H9 (cell line): Measurements from ENCODE around the gene UBLCP1. TPM values are rescaled to one million over a fixed set of nuclear protein-coding genes. Genes with fewer than 3 reads are reported as not detected.

ENCODE experiments used
- DNase-seq: peaks from one replicate; pipeline ENCODE4 v3.0.0-alpha.2; 2017
- H2AFZ ChIP-seq: one replicate; pipeline ENCODE4 v1.6.1; 2013; ENCODE audit warnings: mild to moderate bottlenecking, low read length, control low read depth, moderate library complexity
- H2AK5ac ChIP-seq: 2 replicates; pipeline ENCODE4 v1.6.1; 2013; ENCODE audit warnings: low read length, control low read depth, mixed read lengths; ENCODE audit not compliant: insufficient read length
- H2BK120ac ChIP-seq: one replicate; pipeline ENCODE4 v1.6.1; 2013; ENCODE audit warnings: low read depth, mild to moderate bottlenecking, low read length, control low read depth, inconsistent platforms; ENCODE audit not compliant: poor library complexity, severe bottlenecking
- H2BK12ac ChIP-seq: 2 replicates; pipeline ENCODE4 v1.6.1; 2013; ENCODE audit warnings: low read length, control low read depth, mixed read lengths, low read depth; ENCODE audit not compliant: insufficient read length
- H2BK15ac ChIP-seq: 2 replicates; pipeline ENCODE4 v1.6.1; 2013; ENCODE audit warnings: low read depth, low read length, control low read depth
- H2BK20ac ChIP-seq: one replicate; pipeline ENCODE4 v1.6.1; 2013; ENCODE audit warnings: low read depth, mild to moderate bottlenecking, low read length, control low read depth, inconsistent platforms; ENCODE audit not compliant: poor library complexity, severe bottlenecking
- H2BK5ac ChIP-seq: 2 replicates; pipeline ENCODE4 v1.6.1; 2013; ENCODE audit warnings: low read length, control low read depth, mixed read lengths; ENCODE audit not compliant: insufficient read length
- H3K14ac ChIP-seq: 2 replicates; pipeline ENCODE4 v1.6.1; 2013; ENCODE audit warnings: low read length, control low read depth; ENCODE audit not compliant: insufficient read depth
- H3K18ac ChIP-seq: 2 replicates; pipeline ENCODE4 v1.6.1; 2013; ENCODE audit warnings: low read depth, mild to moderate bottlenecking, mixed read lengths, low read length, control low read depth; ENCODE audit not compliant: insufficient read length
- H3K23ac ChIP-seq: 2 replicates; pipeline ENCODE4 v1.6.1; 2013; ENCODE audit warnings: low read length, control low read depth, mixed read lengths, low read depth; ENCODE audit not compliant: insufficient read length
- H3K23me2 ChIP-seq: 2 replicates; pipeline ENCODE4 v1.6.1; 2013; ENCODE audit warnings: low read depth, mild to moderate bottlenecking, mixed read lengths, low read length, control low read depth; ENCODE audit not compliant: insufficient read length, poor library complexity, severe bottlenecking
- H3K27ac ChIP-seq: 2 replicates; pipeline ENCODE4 v1.5.1; 2013; ENCODE audit warnings: low read length, control low read depth, mixed read lengths, low read depth; ENCODE audit not compliant: insufficient read length
- H3K27me3 ChIP-seq: 2 replicates; pipeline ENCODE4 v1.6.1; 2013; ENCODE audit warnings: low read length, control low read depth, inconsistent platforms; ENCODE audit not compliant: insufficient read depth
- H3K4ac ChIP-seq: 2 replicates; pipeline ENCODE4 v1.6.1; 2013; ENCODE audit warnings: low read depth, mild to moderate bottlenecking, control low read depth, inconsistent platforms, low read length, moderate library complexity
- H3K4me1 ChIP-seq: 2 replicates; pipeline ENCODE4 v1.6.1; 2013; ENCODE audit warnings: low read length, control low read depth, inconsistent platforms; ENCODE audit not compliant: insufficient read depth
- H3K4me2 ChIP-seq: 2 replicates; pipeline ENCODE4 v1.6.1; 2013; ENCODE audit warnings: low read length, control low read depth, mixed read lengths; ENCODE audit not compliant: insufficient read length, insufficient read depth
- H3K56ac ChIP-seq: 2 replicates; pipeline ENCODE4 v1.6.1; 2013; ENCODE audit warnings: low read depth, mild to moderate bottlenecking, mixed read lengths, low read length, control low read depth; ENCODE audit not compliant: insufficient read length
- H3K79me1 ChIP-seq: 2 replicates; pipeline ENCODE4 v1.6.1; 2013; ENCODE audit warnings: low read depth, mild to moderate bottlenecking, moderate library complexity, low read length, control low read depth, inconsistent platforms; ENCODE audit not compliant: insufficient read depth, poor library complexity, severe bottlenecking
- H3K79me2 ChIP-seq: 2 replicates; pipeline ENCODE4 v1.6.1; 2013; ENCODE audit warnings: low read length, control low read depth, inconsistent platforms; ENCODE audit not compliant: insufficient read depth
- H3K9ac ChIP-seq: 2 replicates; pipeline ENCODE4 v1.6.1; 2013; ENCODE audit warnings: low read length, control low read depth, mixed read lengths; ENCODE audit not compliant: insufficient read length; ENCODE audit errors: extremely low read depth
- H3K9me3 ChIP-seq: one replicate; pipeline ENCODE4 v1.6.1; 2013; ENCODE audit warnings: low read depth, low read length, inconsistent platforms; ENCODE audit not compliant: control insufficient read depth
- H3T11ph ChIP-seq: one replicate; pipeline ENCODE4 v1.6.1; 2013; ENCODE audit warnings: mild to moderate bottlenecking, low read length, control low read depth, inconsistent platforms
- H4K20me1 ChIP-seq: one replicate; pipeline ENCODE4 v1.6.1; 2013; ENCODE audit not compliant: control insufficient read depth, insufficient read length, insufficient read depth
- H4K5ac ChIP-seq: 2 replicates; pipeline ENCODE4 v1.6.1; 2013; ENCODE audit warnings: low read depth, mild to moderate bottlenecking, mixed read lengths, low read length, control low read depth; ENCODE audit not compliant: insufficient read length
- H4K8ac ChIP-seq: replicated peaks from 2 replicates; pipeline ENCODE4 v1.6.1; 2013; ENCODE audit warnings: low read length, control low read depth, mixed read lengths, low read depth; ENCODE audit not compliant: insufficient read length
- H4K91ac ChIP-seq: 2 replicates; pipeline ENCODE4 v1.6.1; 2013; ENCODE audit warnings: low read depth, mild to moderate bottlenecking, moderate library complexity, mixed read lengths, low read length, control low read depth; ENCODE audit not compliant: insufficient read length
- H3K27ac Mint-ChIP-seq, 3 experiments: 2 replicates in 2 of 3; 3 replicates in 1 of 3; pipeline ENCODE4 v1.8.0; 2020 to 2021; ENCODE audit warnings: mixed read lengths in 3 of 3, mild to moderate bottlenecking in 1 of 3, moderate library complexity in 1 of 3
- H3K27me3 Mint-ChIP-seq: 2 replicates; pipeline ENCODE4 v1.8.0; 2021; ENCODE audit warnings: low read depth, mild to moderate bottlenecking, moderate library complexity, mixed read lengths
- H3K36me3 Mint-ChIP-seq, 3 experiments: 2 replicates in 2 of 3; 3 replicates in 1 of 3; pipeline ENCODE4 v1.8.0; 2020 to 2021; ENCODE audit warnings: low read depth in 3 of 3, mixed read lengths in 3 of 3; ENCODE audit not compliant: insufficient read depth in 1 of 3
- H3K4me1 Mint-ChIP-seq, 2 experiments: 2 replicates each; pipeline ENCODE4 v1.8.0; 2020; ENCODE audit warnings: mixed read lengths in 2 of 2
- H3K4me3 Mint-ChIP-seq, 2 experiments: 2 replicates in 1 of 2; 3 replicates in 1 of 2; pipeline ENCODE4 v1.8.0; 2020 to 2021; ENCODE audit warnings: mild to moderate bottlenecking in 2 of 2, mixed read lengths in 2 of 2, moderate library complexity in 1 of 2
- H3K9me3 Mint-ChIP-seq, 2 experiments: 2 replicates in 1 of 2; 3 replicates in 1 of 2; pipeline ENCODE4 v1.8.0; 2020; ENCODE audit warnings: mild to moderate bottlenecking in 2 of 2, mixed read lengths in 2 of 2, moderate library complexity in 1 of 2
- CTCF ChIP-seq: fragments of 200-600 bp; sonication (generic); conservative IDR thresholded peaks from 3 replicates; pipeline ENCODE4 v1.8.0; 2021; ENCODE audit warnings: antibody characterized with exemption, mild to moderate bottlenecking
- WGBS: extraction: QIAGEN DNeasy Blood & Tissue Kit; methylation state at CpG from one replicate; pipeline ENCODE4 v1.1.7; 2013; ENCODE audit warnings: missing lambda C conversion rate, low lambda C conversion rate, mixed read lengths; ENCODE audit not compliant: insufficient read length; ENCODE audit errors: extremely low coverage; 5-methylcytosine and 5-hydroxymethylcytosine counted together
- total RNA-seq: library from RNA; stranded (reverse); gene quantifications from 2 replicates; pipeline ENCODE4 v1.2.1, GENCODE V29; 2021

The UBLCP1 gene
- total RNA-seq, 1 experiment from 2014 or later, result 37.9 TPM

GRCh38 chr5:159290741-159291140 lies 27.7 kb downstream of the UBLCP1 start:
- Histone ChIP-seq H3K4me2 (no peak overlapping the region), H4K91ac (no peak overlapping the region), H3K14ac (no peak overlapping the region), H2BK120ac (no peak overlapping the region), H3K23ac (no peak overlapping the region), H4K8ac (no peak overlapping the region), H4K20me1 (no peaks in the 10 kb centered on the region), H2AK5ac (no peak overlapping the region), H3K27me3 (no peaks in the 10 kb centered on the region), H2BK12ac (no peak overlapping the region), H4K5ac (no peak overlapping the region), H3K23me2 (no peaks in the 10 kb centered on the region), H3T11ph (no peak overlapping the region), H3K56ac (no peak overlapping the region), H3K4me1 (no peaks in the 10 kb centered on the region), H3K18ac (no peak overlapping the region), H3K79me2 (no peaks in the 10 kb centered on the region), H2AFZ (no peak overlapping the region), H2BK15ac (no peak overlapping the region), H2BK20ac (no peak overlapping the region), H3K9ac (no peak overlapping the region), H3K4ac (no peak overlapping the region), H3K9me3 (no peaks in the 10 kb centered on the region), H3K79me1 (no peaks in the 10 kb centered on the region), H2BK5ac (no peak overlapping the region), H3K27ac (no peak overlapping the region)
- Mint-ChIP-seq H3K9me3 (no peaks in the 10 kb centered on the region; a peak in 1 of 5 replicates), H3K27me3 (no peaks in the 10 kb centered on the region), H3K36me3 (no peaks in the 10 kb centered on the region), H3K4me3 (no peak overlapping the region), H3K27ac (no peak overlapping the region), H3K4me1 (no peaks in the 10 kb centered on the region)
- no CpG with 5 or more reads among the region's 4 CpGs for WGBS
- TF ChIP-seq CTCF, result no peak
- DNase-seq, result no peak
